PC-9 (cell line): ENCODE results near the gene ACY1. TPM values are rescaled to one million over a fixed set of nuclear protein-coding genes. Genes with fewer than 3 reads are reported as not detected.

Experiments
- BruUV-seq: library from RNA; stranded (reverse); fragments of 400-500 nt; replicated peaks from 2 replicates; lab custom pipeline; 2021; lab: Mats Ljungman, UMichigan
- CTCF ChIA-PET: fragments of 300-600 bp; sonication (Branson Sonifier 250); formaldehyde crosslinking; loops from one replicate; lab custom pipeline; 2022; ENCODE audit warnings: antibody characterized with exemption; lab: Charles Lee
- POLR2A ChIA-PET: fragments of 300-600 bp; sonication (Branson Sonifier 250); formaldehyde crosslinking; loops from one replicate; lab custom pipeline; 2022; ENCODE audit warnings: antibody characterized with exemption; ENCODE audit not compliant: unreplicated experiment; lab: Charles Lee
- DNase-seq, 2 experiments: peaks; one replicate each; pipeline versions ENCODE4 v3.0.0 to v3.0.0-alpha.2; 2015 to 2022; ENCODE audit warnings: mixed read lengths in 1 of 2
- H2AFZ ChIP-seq: fragments of 200-600 bp; sonication (generic); 2 replicates; pipeline ENCODE4 v1.8.1; 2017; ENCODE audit warnings: antibody characterized with exemption
- H3F3A ChIP-seq: fragments of 200-600 bp; sonication (generic); 2 replicates; pipeline ENCODE4 v1.8.1; 2017; ENCODE audit warnings: antibody characterized with exemption, mild to moderate bottlenecking, low read depth; ENCODE audit not compliant: insufficient read depth
- H3K27ac ChIP-seq: fragments of 200-600 bp; sonication (generic); 2 replicates; pipeline ENCODE4 v1.6.1; 2016; ENCODE audit warnings: mixed run types
- H3K27me3 ChIP-seq: fragments of 200-600 bp; sonication (generic); 2 replicates; pipeline ENCODE4 v1.6.1; 2016; ENCODE audit warnings: low read depth, mixed run types; ENCODE audit not compliant: insufficient read depth
- H3K36me3 ChIP-seq: fragments of 200-600 bp; sonication (generic); 2 replicates; pipeline ENCODE4 v1.6.1; 2016; ENCODE audit warnings: low read depth, mixed run types
- H3K4me1 ChIP-seq: fragments of 200-600 bp; sonication (generic); replicated peaks from 2 replicates; pipeline ENCODE4 v1.6.1; 2016; ENCODE audit warnings: mixed run types; ENCODE audit not compliant: insufficient read depth
- H3K4me2 ChIP-seq: fragments of 200-600 bp; sonication (generic); 2 replicates; pipeline ENCODE4 v1.6.1; 2017; ENCODE audit warnings: mixed run types
- H3K4me3 ChIP-seq: fragments of 200-600 bp; sonication (generic); 2 replicates; pipeline ENCODE4 v1.6.1; 2016; ENCODE audit warnings: mixed run types
- H3K79me2 ChIP-seq: fragments of 200-600 bp; sonication (generic); 2 replicates; pipeline ENCODE4 v1.6.1; 2017; ENCODE audit warnings: low read depth, mixed run types
- H3K9me2 ChIP-seq: fragments of 200-600 bp; sonication (generic); 2 replicates; pipeline ENCODE4 v1.8.1; 2017; ENCODE audit warnings: mild to moderate bottlenecking; ENCODE audit not compliant: insufficient read depth
- H3K9me3 ChIP-seq: fragments of 200-600 bp; sonication (generic); 2 replicates; pipeline ENCODE4 v1.8.1; 2016; ENCODE audit warnings: low read depth; ENCODE audit not compliant: insufficient read depth
- H4K20me1 ChIP-seq: fragments of 200-600 bp; sonication (generic); 2 replicates; pipeline ENCODE4 v1.8.1; 2017; ENCODE audit not compliant: insufficient read depth
- CTCF ChIP-seq: fragments of 200-600 bp; sonication (generic); conservative IDR thresholded peaks from 2 replicates; pipeline ENCODE4 v1.6.1; 2017; ENCODE audit warnings: mixed run types, antibody characterized with exemption, mild to moderate bottlenecking, moderate library complexity
- EZH2 ChIP-seq: fragments of 200-600 bp; sonication (generic); IDR thresholded peaks from 2 replicates; pipeline ENCODE4 v1.8.0; 2017; ENCODE audit warnings: antibody characterized with exemption, low read depth
- intact Hi-C: fragments of 100-400 bp; cut with micrococcal nuclease; formaldehyde crosslinking; loops from one replicate; pipeline ENCODE4 v1.10.0; 2022; ENCODE audit not compliant: unreplicated experiment
- total RNA-seq: library from RNA; stranded (reverse); gene quantifications from 2 replicates; pipeline ENCODE4 v1.2.3, GENCODE V29; 2021

ACY1 gene
- total RNA-seq, 1 experiment from 2014 or later: 52.2 TPM

DNA sequence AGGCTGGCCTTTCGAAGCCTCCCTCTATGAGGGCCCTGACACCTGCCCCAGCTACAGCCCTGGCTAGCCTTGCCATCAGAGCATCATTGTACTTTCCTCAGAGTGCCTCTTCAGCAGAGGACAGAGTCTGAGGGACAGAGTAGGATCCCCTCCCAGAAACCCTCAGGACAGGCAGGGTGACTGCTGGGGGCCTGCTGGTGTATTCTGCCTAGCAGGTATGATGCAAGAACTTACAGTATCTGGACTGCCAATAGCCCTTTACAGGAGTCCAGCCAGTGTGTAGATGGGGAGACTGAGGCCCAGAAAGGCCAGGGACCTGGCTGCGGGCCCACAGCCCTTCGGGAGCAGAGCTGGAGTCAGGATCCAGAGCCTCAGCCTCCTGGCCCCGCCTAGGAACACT is 54.0 kb downstream of the ACY1 start:
- H3K27me3 ChIP-seq: no peaks in the 10 kb centered on the region
- CTCF ChIA-PET: no interaction called here
- H3K4me2 ChIP-seq: no peak overlapping the region
- no peaks in the 10 kb centered on the region for H3K79me2 ChIP-seq
- H3K9me2 ChIP-seq: no peaks in the 10 kb centered on the region
- no peak overlapping the region for H3K27ac ChIP-seq
- H3K9me3 ChIP-seq: no peaks in the 10 kb centered on the region
- POLR2A ChIA-PET: no interaction called here
- no peaks in the 10 kb centered on the region; the same call in 1 of the 2 replicates for H4K20me1 ChIP-seq
- no TSS peak for BruUV-seq
- TF ChIP-seq EZH2: no peak
- TF ChIP-seq CTCF: no peak
- no peaks in the 10 kb centered on the region for H3F3A ChIP-seq
- no peak for DNase-seq
- intact Hi-C loops: no loop called here
- H2AFZ ChIP-seq: no peak overlapping the region
- no peaks in the 10 kb centered on the region for H3K4me1 ChIP-seq
- H3K4me3 ChIP-seq: no peak overlapping the region
- no peaks in the 10 kb centered on the region for H3K36me3 ChIP-seq

DNA sequence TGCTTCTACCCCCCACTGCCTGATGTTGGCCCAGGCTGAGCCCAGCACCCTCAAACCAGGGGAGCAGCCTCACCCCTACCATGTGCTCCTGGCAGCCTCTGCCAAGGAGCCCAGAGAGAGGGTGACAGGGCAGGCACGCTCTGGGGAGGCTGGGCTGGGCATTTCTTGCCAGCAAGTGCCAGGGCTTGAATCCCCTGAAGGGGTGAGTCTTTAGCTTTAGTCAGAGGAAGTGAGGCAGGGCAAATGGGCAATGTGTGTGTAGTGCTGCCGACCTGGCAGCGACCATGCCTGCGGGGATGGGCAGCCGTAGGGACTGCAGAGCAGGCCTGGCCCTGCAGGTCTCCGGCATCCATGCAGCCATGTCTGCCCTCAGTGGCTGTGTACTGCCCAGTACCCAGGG is 54.9 kb downstream of the ACY1 start:
- POLR2A ChIA-PET: no interaction called here
- TF ChIP-seq EZH2 (no peak), CTCF (no peak)

More for the DNA sequence above, 54.9 kb downstream of the ACY1 start:
- intact Hi-C loops: no loop called here
- BruUV-seq: no TSS peak
- H2AFZ ChIP-seq: no peak overlapping the region
- CTCF ChIA-PET: interaction anchor here (0.6 kb wide), 1 partner anchor 35 kb away, joined by 5 read pairs; no protein-coding TSS in a partner anchor
- H3K4me3 ChIP-seq: no peak overlapping the region
- no peaks in the 10 kb centered on the region for H3K9me3 ChIP-seq
- no peak overlapping the region for H3K4me2 ChIP-seq
- H4K20me1 ChIP-seq: no peaks in the 10 kb centered on the region
- no peaks in the 10 kb centered on the region for H3K4me1 ChIP-seq
- DNase-seq: no peak
- no peak overlapping the region for H3K27ac ChIP-seq
- H3K9me2 ChIP-seq: no peaks in the 10 kb centered on the region
- no peaks in the 10 kb centered on the region for H3F3A ChIP-seq
- no peaks in the 10 kb centered on the region for H3K27me3 ChIP-seq
- H3K79me2 ChIP-seq: no peaks in the 10 kb centered on the region
- no peaks in the 10 kb centered on the region for H3K36me3 ChIP-seq

Other genes with a start within 250 kb of the ACY1 start
- gene IQCF6, start 204.3 kb upstream of the ACY1 start, total RNA-seq: not detected in 2 replicates
- not detected in 2 replicates for gene IQCF2, start 121.9 kb upstream of the ACY1 start, total RNA-seq
- gene IQCF5, start 107.9 kb upstream of the ACY1 start, total RNA-seq: not detected in 2 replicates
- not detected in 2 replicates for gene IQCF1, start 80.2 kb upstream of the ACY1 start, total RNA-seq
- 23.4 and 23.9 TPM in 2 replicates for gene RRP9, start 41.6 kb upstream of the ACY1 start, total RNA-seq
- gene PARP3, start 41.2 kb upstream of the ACY1 start, total RNA-seq: 24.4 and 33.8 TPM in 2 replicates
- not detected in 2 replicates for gene GPR62, start 28.2 kb upstream of the ACY1 start, total RNA-seq
- 14.7 and 17.9 TPM in 2 replicates for gene PCBP4, start 16.1 kb upstream of the ACY1 start, total RNA-seq
- 63.2 and 64.4 TPM in 2 replicates for gene ABHD14B, start 9.5 kb upstream of the ACY1 start, total RNA-seq
- gene ABHD14A, start 8.5 kb upstream of the ACY1 start, total RNA-seq: 7.1 and 9.9 TPM in 2 replicates
- gene RPL29, start 12.4 kb downstream of the ACY1 start, total RNA-seq: 942 and 1,278 TPM in 2 replicates
- gene DUSP7, start 73.0 kb downstream of the ACY1 start, total RNA-seq: 9.4 and 9.5 TPM in 2 replicates
- gene POC1A, start 170.9 kb downstream of the ACY1 start, total RNA-seq: 28.8 and 35.0 TPM in 2 replicates
- gene ALAS1, start 214.6 kb downstream of the ACY1 start, total RNA-seq: 61.9 and 71.2 TPM in 2 replicates
- gene TLR9, start 242.1 kb downstream of the ACY1 start, total RNA-seq: 0.30 and 0.44 TPM in 2 replicates